K562 (cell line): ENCODE data around the gene MPST. TPM values are rescaled to one million over a fixed set of nuclear protein-coding genes. Genes with fewer than 3 reads are reported as not detected.

Source experiments
- ATAC-seq: fragments of 200-7000 bp; cut with Tn5 transposase; 3 replicates; pipeline ENCODE4 v1.9.1; 2020; ENCODE audit warnings: moderate library complexity
- BruUV-seq: library from RNA; stranded (reverse); fragments of 400-500 nt; replicated peaks from 2 replicates; lab custom pipeline; 2021; lab: Mats Ljungman, UMichigan
- CTCF ChIA-PET: fragments of 300-600 bp; formaldehyde crosslinking; extraction: SDS; loops from one replicate; lab custom pipeline; 2021; ENCODE audit warnings: low intra/inter-chr PET ratio; lab: Yijun Ruan, JAX
- POLR2A ChIA-PET: fragments of 300-600, 350-650 bp; sonication (Branson Sonifier 250); formaldehyde crosslinking; extraction: SDS; loops from one replicate; lab custom pipeline; 2021; ENCODE audit warnings: antibody characterized with exemption, inconsistent platforms; lab: Yijun Ruan, JAX
- DNase-seq, 4 experiments: peaks; one replicate each; pipeline versions ENCODE4 v3.0.0 to v3.0.0-alpha.2; 2011 to 2018; ENCODE audit warnings: low spot score in 3 of 4, mixed read lengths in 3 of 4; ENCODE audit errors: extremely low read depth in 1 of 4
- FAIRE-seq: peaks from 2 replicates; lab custom pipeline; 2011; peaks lifted over from hg19 to GRCh38; lab: Jason Lieb, UNC
- H2AFZ ChIP-seq: 2 replicates; pipeline ENCODE4 v1.6.0; 2011; ENCODE audit warnings: low read depth, low read length, control low read depth, inconsistent platforms
- H3K27ac ChIP-seq: fragments of 200-600 bp; 3 replicates; pipeline ENCODE4 v1.8.0; 2011; ENCODE audit warnings: low read depth, mild to moderate bottlenecking, control low read depth, inconsistent platforms, low read length, moderate library complexity, mixed read lengths; ENCODE audit errors: extremely low read depth
- H3K27me3 ChIP-seq, 2 experiments: fragments of 300-600 bp in 1 of 2; 2 replicates in 1 of 2; 3 replicates in 1 of 2; pipeline versions ENCODE4 v1.6.0 to v1.8.0; 2011; ENCODE audit warnings: inconsistent platforms in 2 of 2, low read length in 2 of 2, mild to moderate bottlenecking in 1 of 2, mixed read lengths in 1 of 2, moderate library complexity in 1 of 2; ENCODE audit not compliant: control insufficient read depth in 2 of 2, insufficient read depth in 2 of 2
- H3K36me3 ChIP-seq: fragments of 300-600 bp; 3 replicates; pipeline ENCODE4 v1.8.0; 2011; ENCODE audit warnings: mild to moderate bottlenecking, low read length, inconsistent platforms; ENCODE audit not compliant: control insufficient read depth, insufficient read depth
- H3K4me1 ChIP-seq, 2 experiments: fragments of 200-600 bp in 1 of 2; replicated peaks in 1 of 2; 2 replicates in 1 of 2; 3 replicates in 1 of 2; pipeline versions ENCODE4 v1.5.1 to v1.8.0; 2011; ENCODE audit warnings: inconsistent platforms in 2 of 2, low read length in 2 of 2, mild to moderate bottlenecking in 1 of 2, mixed read lengths in 1 of 2, moderate library complexity in 1 of 2; ENCODE audit not compliant: control insufficient read depth in 2 of 2, insufficient read depth in 2 of 2
- H3K4me2 ChIP-seq: 2 replicates; pipeline ENCODE4 v1.6.1; 2011; ENCODE audit warnings: low read length, control low read depth, inconsistent platforms, mixed read lengths; ENCODE audit not compliant: insufficient read depth
- H3K4me3 ChIP-seq: fragments of 200-600 bp; sonication (generic), shearing (Covaris generic); 2 replicates; pipeline ENCODE4 v1.5.1; 2016; ENCODE audit warnings: control low read depth, inconsistent platforms
- H3K79me2 ChIP-seq: fragments of 200-600 bp; 3 replicates; pipeline ENCODE4 v1.8.0; 2011; ENCODE audit warnings: low read length, inconsistent platforms; ENCODE audit not compliant: control insufficient read depth, insufficient read depth
- H3K9ac ChIP-seq, 2 experiments: 2 replicates each; pipeline versions ENCODE4 v1.6.0 to v1.6.1; 2011; ENCODE audit warnings: low read depth in 2 of 2, low read length in 2 of 2, control low read depth in 1 of 2, inconsistent platforms in 1 of 2, mild to moderate bottlenecking in 1 of 2, mixed read lengths in 1 of 2; ENCODE audit not compliant: insufficient read depth in 1 of 2
- H3K9me1 ChIP-seq: one replicate; pipeline ENCODE4 v1.6.0; 2011; ENCODE audit warnings: inconsistent platforms, mild to moderate bottlenecking, low read length, moderate library complexity; ENCODE audit not compliant: control insufficient read depth, insufficient read depth
- H3K9me3 ChIP-seq: replicated peaks from 2 replicates; pipeline ENCODE4 v1.5.1; 2011; ENCODE audit warnings: low read depth, low read length, inconsistent platforms; ENCODE audit not compliant: control insufficient read depth, insufficient read depth
- H4K20me1 ChIP-seq: replicated peaks from 2 replicates; pipeline ENCODE4 v1.6.1; 2011; ENCODE audit warnings: low read length, inconsistent platforms, mixed read lengths; ENCODE audit not compliant: control insufficient read depth, insufficient read depth
- MCM5 ChIP-seq: fragments of 450-650 bp; IDR thresholded peaks from 2 replicates; pipeline ENCODE4 v1.6.1; 2016; ENCODE audit warnings: low read depth
- SREBF2 ChIP-seq: sonication (generic); formaldehyde crosslinking; IDR thresholded peaks from 2 replicates; pipeline ENCODE4 v1.4.0; 2020; ENCODE audit warnings: mild to moderate bottlenecking, missing genetic modification reagents
- TCFL5 ChIP-seq: fragments of 250-450 bp; sonication (Bioruptor Pico); conservative IDR thresholded peaks from 2 replicates; pipeline ENCODE4 v1.6.1; 2021; ENCODE audit warnings: mild to moderate bottlenecking, moderate library complexity, matching md5 sums
- WGBS: fragments of 100-300 bp; shearing (Covaris generic); methylation state at CpG from one replicate; pipeline ENCODE4 v1.1.6; 2016; ENCODE audit warnings: low coverage, mixed read lengths; ENCODE audit not compliant: insufficient coverage; ENCODE audit errors: missing lambda C conversion rate; 5-methylcytosine and 5-hydroxymethylcytosine counted together
- in situ Hi-C: fragments of 300-500 bp; cut with MboI; formaldehyde crosslinking; loops from 4 replicates; pipeline ENCODE4 v1.15.0; 2018; ENCODE audit warnings: inconsistent platforms, mixed read lengths
- intact Hi-C: fragments of 100-400 bp; cut with micrococcal nuclease; formaldehyde crosslinking; loops from 2 replicates; pipeline ENCODE4 v1.14.2; 2022
- polyA plus RNA-seq, 8 experiments: library from polyadenylated mRNA; depleted of rRNA in 4 of 8; stranded (reverse) in 5 of 8; unstranded in 3 of 8; fragments of >200 nt; fragmentation: Nextera tagmentation in 2 of 8; fragmentation: Illumina TruSeq in 1 of 8; extraction: Ambion mirVana in 2 of 8; extraction: Trizol in 1 of 8; gene quantifications; 2 replicates each; pipeline versions ENCODE4 v1.2.1 to v1.2.3, GENCODE V29; 2011 to 2014; ENCODE audit warnings: inconsistent platforms in 1 of 8, missing spikeins in 1 of 8
- total RNA-seq, 7 experiments: library from RNA; depleted of rRNA in 6 of 7; stranded (reverse); fragments of >200 nt in 6 of 7; fragmentation: Illumina TruSeq in 2 of 7; extraction: Trizol in 2 of 7; gene quantifications; 2 replicates each; pipeline versions ENCODE4 v1.2.1 to v1.2.3, GENCODE V29; 2011 to 2021; ENCODE audit warnings: low replicate concordance in 1 of 7
- TF ChIP-seq, protein P1 (sequence below): fragments of 450-650 bp; IDR thresholded peaks from 2 replicates; pipeline ENCODE4 v1.6.1; 2016; ENCODE audit warnings: mild to moderate bottlenecking, moderate library complexity
- TF ChIP-seq, protein P2 (sequence below): fragments of 450-650 bp; formaldehyde crosslinking; conservative IDR thresholded peaks from 2 replicates; pipeline ENCODE4 v1.4.0; 2022; ENCODE audit warnings: mild to moderate bottlenecking, missing genetic modification characterization

Gene MPST
- total and polyA plus RNA-seq, 9 of the 15 experiments (the other 6 are each of a cell fraction or from before 2014, with no cell fraction given): 0.65 to 104 (median 24.3) TPM

DNA sequence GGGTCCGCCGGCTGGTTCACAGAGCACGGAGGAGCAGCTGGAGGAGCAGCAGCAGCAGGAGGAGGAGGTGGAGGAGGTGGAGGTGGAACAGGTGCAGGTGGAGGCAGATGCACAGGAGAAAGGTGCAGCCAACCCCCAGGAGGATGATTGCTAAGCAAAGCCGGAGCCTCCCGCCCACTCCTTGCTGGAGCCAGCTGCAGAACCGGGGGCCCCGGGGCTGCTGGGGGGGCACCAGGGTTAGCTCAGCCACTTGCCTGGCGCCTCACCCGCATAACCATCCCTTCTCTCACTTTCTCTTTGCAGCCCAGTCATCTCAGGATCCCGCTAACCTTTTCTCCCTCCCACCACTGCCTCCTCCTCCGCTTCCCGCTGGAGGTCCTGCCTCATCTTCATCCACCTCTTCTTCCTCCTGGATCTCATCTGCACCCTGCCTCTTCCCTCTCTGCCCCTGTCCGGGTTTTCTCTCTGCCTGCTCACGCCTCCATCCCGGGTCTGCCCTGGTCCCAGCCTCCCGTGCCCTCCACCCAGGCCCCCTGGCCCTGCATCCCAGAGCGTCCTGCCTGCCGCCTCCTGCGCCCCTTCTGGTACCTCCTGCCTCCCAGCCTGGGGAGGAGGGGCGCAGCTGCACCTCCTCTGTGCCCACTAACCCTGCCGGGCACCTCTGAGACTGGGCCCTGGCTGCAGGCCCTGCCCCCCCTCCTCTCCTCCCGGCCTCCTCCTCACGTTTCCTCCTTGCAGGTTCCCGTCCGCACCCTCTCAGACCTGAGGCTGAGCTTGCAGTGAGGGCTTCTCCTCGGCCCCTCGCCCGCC, 41.5 kb downstream of the MPST start:
- H3K79me2 ChIP-seq: no peaks in the 10 kb centered on the region
- POLR2A ChIA-PET: no interaction called here
- no TSS peak for BruUV-seq
- no peaks in the 10 kb centered on the region for H3K9me3 ChIP-seq
- TF ChIP-seq, protein P1, sequence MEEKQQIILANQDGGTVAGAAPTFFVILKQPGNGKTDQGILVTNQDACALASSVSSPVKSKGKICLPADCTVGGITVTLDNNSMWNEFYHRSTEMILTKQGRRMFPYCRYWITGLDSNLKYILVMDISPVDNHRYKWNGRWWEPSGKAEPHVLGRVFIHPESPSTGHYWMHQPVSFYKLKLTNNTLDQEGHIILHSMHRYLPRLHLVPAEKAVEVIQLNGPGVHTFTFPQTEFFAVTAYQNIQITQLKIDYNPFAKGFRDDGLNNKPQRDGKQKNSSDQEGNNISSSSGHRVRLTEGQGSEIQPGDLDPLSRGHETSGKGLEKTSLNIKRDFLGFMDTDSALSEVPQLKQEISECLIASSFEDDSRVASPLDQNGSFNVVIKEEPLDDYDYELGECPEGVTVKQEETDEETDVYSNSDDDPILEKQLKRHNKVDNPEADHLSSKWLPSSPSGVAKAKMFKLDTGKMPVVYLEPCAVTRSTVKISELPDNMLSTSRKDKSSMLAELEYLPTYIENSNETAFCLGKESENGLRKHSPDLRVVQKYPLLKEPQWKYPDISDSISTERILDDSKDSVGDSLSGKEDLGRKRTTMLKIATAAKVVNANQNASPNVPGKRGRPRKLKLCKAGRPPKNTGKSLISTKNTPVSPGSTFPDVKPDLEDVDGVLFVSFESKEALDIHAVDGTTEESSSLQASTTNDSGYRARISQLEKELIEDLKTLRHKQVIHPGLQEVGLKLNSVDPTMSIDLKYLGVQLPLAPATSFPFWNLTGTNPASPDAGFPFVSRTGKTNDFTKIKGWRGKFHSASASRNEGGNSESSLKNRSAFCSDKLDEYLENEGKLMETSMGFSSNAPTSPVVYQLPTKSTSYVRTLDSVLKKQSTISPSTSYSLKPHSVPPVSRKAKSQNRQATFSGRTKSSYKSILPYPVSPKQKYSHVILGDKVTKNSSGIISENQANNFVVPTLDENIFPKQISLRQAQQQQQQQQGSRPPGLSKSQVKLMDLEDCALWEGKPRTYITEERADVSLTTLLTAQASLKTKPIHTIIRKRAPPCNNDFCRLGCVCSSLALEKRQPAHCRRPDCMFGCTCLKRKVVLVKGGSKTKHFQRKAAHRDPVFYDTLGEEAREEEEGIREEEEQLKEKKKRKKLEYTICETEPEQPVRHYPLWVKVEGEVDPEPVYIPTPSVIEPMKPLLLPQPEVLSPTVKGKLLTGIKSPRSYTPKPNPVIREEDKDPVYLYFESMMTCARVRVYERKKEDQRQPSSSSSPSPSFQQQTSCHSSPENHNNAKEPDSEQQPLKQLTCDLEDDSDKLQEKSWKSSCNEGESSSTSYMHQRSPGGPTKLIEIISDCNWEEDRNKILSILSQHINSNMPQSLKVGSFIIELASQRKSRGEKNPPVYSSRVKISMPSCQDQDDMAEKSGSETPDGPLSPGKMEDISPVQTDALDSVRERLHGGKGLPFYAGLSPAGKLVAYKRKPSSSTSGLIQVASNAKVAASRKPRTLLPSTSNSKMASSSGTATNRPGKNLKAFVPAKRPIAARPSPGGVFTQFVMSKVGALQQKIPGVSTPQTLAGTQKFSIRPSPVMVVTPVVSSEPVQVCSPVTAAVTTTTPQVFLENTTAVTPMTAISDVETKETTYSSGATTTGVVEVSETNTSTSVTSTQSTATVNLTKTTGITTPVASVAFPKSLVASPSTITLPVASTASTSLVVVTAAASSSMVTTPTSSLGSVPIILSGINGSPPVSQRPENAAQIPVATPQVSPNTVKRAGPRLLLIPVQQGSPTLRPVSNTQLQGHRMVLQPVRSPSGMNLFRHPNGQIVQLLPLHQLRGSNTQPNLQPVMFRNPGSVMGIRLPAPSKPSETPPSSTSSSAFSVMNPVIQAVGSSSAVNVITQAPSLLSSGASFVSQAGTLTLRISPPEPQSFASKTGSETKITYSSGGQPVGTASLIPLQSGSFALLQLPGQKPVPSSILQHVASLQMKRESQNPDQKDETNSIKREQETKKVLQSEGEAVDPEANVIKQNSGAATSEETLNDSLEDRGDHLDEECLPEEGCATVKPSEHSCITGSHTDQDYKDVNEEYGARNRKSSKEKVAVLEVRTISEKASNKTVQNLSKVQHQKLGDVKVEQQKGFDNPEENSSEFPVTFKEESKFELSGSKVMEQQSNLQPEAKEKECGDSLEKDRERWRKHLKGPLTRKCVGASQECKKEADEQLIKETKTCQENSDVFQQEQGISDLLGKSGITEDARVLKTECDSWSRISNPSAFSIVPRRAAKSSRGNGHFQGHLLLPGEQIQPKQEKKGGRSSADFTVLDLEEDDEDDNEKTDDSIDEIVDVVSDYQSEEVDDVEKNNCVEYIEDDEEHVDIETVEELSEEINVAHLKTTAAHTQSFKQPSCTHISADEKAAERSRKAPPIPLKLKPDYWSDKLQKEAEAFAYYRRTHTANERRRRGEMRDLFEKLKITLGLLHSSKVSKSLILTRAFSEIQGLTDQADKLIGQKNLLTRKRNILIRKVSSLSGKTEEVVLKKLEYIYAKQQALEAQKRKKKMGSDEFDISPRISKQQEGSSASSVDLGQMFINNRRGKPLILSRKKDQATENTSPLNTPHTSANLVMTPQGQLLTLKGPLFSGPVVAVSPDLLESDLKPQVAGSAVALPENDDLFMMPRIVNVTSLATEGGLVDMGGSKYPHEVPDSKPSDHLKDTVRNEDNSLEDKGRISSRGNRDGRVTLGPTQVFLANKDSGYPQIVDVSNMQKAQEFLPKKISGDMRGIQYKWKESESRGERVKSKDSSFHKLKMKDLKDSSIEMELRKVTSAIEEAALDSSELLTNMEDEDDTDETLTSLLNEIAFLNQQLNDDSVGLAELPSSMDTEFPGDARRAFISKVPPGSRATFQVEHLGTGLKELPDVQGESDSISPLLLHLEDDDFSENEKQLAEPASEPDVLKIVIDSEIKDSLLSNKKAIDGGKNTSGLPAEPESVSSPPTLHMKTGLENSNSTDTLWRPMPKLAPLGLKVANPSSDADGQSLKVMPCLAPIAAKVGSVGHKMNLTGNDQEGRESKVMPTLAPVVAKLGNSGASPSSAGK: no peak
- TF ChIP-seq TCFL5 (CRISPR knock-in tag) (no peak), MCM5 (no peak), SREBF2 (CRISPR knock-in tag) (no peak)
- TF ChIP-seq, protein P2, sequence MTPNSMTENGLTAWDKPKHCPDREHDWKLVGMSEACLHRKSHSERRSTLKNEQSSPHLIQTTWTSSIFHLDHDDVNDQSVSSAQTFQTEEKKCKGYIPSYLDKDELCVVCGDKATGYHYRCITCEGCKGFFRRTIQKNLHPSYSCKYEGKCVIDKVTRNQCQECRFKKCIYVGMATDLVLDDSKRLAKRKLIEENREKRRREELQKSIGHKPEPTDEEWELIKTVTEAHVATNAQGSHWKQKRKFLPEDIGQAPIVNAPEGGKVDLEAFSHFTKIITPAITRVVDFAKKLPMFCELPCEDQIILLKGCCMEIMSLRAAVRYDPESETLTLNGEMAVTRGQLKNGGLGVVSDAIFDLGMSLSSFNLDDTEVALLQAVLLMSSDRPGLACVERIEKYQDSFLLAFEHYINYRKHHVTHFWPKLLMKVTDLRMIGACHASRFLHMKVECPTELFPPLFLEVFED (CRISPR knock-in tag): no peak
- no peaks in the 10 kb centered on the region for H3K36me3 ChIP-seq
- peaks cover 8 to 74% of the 10 kb centered on the region in 2 experiments; a peak in 3 of 5 replicates for H3K27me3 ChIP-seq
- H3K4me3 ChIP-seq: no peak overlapping the region
- FAIRE-seq (no peak), ATAC-seq (no peak), DNase-seq (no peak)
- no peaks in the 10 kb centered on the region for H3K9me1 ChIP-seq
- CTCF ChIA-PET: no interaction called here
- no peak overlapping the region for H3K9ac ChIP-seq
- 2% methylated on average over 10 of the region's 28 CpGs for WGBS
- no peak overlapping the region for H3K27ac ChIP-seq
- H3K4me2 ChIP-seq: no peak overlapping the region
- H4K20me1 ChIP-seq: no peaks in the 10 kb centered on the region; the same call in 1 of the 2 replicates
- intact Hi-C loops: no loop called here
- no peaks in the 10 kb centered on the region; a peak in 1 of 5 replicates for H3K4me1 ChIP-seq
- H2AFZ ChIP-seq: no peak overlapping the region
- in situ Hi-C loops: no loop called here
